Suprapubic skin (tissue), 4 donors: ENCODE results near the gene CLIC3.

Experiments
- CTCF ChIP-seq, 2 donors: fragments of 200-600 bp in 1 of 2; fragments of 450-650 bp in 1 of 2; sonication (generic) in 1 of 2; IDR thresholded peaks; one replicate each; pipeline ENCODE4 v1.5.1; 2016 to 2019; ENCODE audit warnings: antibody characterized with exemption in 2 of 2, mild to moderate bottlenecking in 1 of 2, moderate library complexity in 1 of 2
- EP300 ChIP-seq: sonication (generic); formaldehyde crosslinking; IDR thresholded peaks from one replicate; pipeline ENCODE4 v1.6.1; 2017; ENCODE audit warnings: antibody characterized with exemption
- POLR2A ChIP-seq, 2 donors: fragments of 450-650 bp; IDR thresholded peaks; one replicate each; pipeline ENCODE4 v1.6.1; 2017; ENCODE audit warnings: antibody characterized with exemption in 2 of 2, mild to moderate bottlenecking in 2 of 2, moderate library complexity in 2 of 2
- POLR2AphosphoS5 ChIP-seq, 3 donors: sonication (generic); formaldehyde crosslinking; IDR thresholded peaks; one replicate each; pipeline ENCODE4 v1.6.1; 2017; ENCODE audit warnings: antibody characterized with exemption in 3 of 3

DNA sequence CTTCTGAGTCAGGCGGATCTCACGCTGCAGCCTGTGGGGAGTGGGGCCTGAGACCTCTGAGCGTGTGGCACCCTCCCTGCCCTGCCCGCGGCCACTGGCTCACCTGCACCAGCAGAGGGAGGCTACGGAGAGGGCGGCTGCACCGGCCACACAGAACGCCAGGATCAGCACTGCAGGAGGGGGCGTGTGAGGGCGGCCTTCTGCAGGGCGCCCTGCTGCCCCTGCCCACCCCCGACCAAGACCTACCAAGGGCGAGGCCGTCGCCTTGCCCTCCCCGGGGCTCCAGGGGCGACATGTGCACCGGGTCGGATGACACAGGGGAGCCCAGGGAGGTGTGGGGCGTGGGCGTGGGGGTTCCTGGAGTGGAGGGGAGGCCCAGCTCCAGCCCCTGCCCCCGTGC, 44.2 kb upstream of the CLIC3 start:
- TF ChIP-seq POLR2A (IDR thresholded peaks at IDR 0.05) (no peak), CTCF (IDR thresholded peaks at IDR 0.05) (no peak), POLR2AphosphoS5 (IDR thresholded peaks at IDR 0.05) (no peak), EP300 (no peak)
